WTC11 (cell line): ENCODE data around the gene TMEM231. TPM values are rescaled to one million over a fixed set of nuclear protein-coding genes. Genes with fewer than 3 reads are reported as not detected.

Source experiments
- ATAC-seq: fragments of 200-7000 bp; cut with Tn5 transposase; 2 replicates; pipeline ENCODE4 v1.10.0; 2021; ENCODE audit warnings: mild to moderate bottlenecking, moderate library complexity
- CTCF ChIA-PET: fragments of 300-600 bp; sonication (Branson Sonifier 250); formaldehyde crosslinking; loops from one replicate; lab custom pipeline; 2021; ENCODE audit warnings: antibody characterized with exemption; lab: Charles Lee
- POLR2A ChIA-PET: fragments of 350-600 bp; sonication (Branson Sonifier 250); formaldehyde crosslinking; loops from one replicate; lab custom pipeline; 2021; ENCODE audit warnings: antibody characterized with exemption; lab: Charles Lee
- DNase-seq: peaks from one replicate; pipeline ENCODE4 v3.0.0; 2021; ENCODE audit warnings: low spot score
- H3K27ac Mint-ChIP-seq: 2 replicates; pipeline ENCODE4 v1.8.0; 2021; ENCODE audit warnings: mixed read lengths
- H3K27me3 Mint-ChIP-seq: 2 replicates; pipeline ENCODE4 v1.8.0; 2021; ENCODE audit warnings: low read depth, mild to moderate bottlenecking, moderate library complexity, mixed read lengths
- H3K36me3 Mint-ChIP-seq: 2 replicates; pipeline ENCODE4 v1.8.0; 2021; ENCODE audit warnings: mixed read lengths
- H3K4me1 Mint-ChIP-seq: 2 replicates; pipeline ENCODE4 v1.8.0; 2022; ENCODE audit warnings: mixed read lengths
- H3K4me3 Mint-ChIP-seq: 2 replicates; pipeline ENCODE4 v1.8.0; 2021; ENCODE audit warnings: mild to moderate bottlenecking, moderate library complexity, mixed read lengths
- H3K9me3 Mint-ChIP-seq: 2 replicates; pipeline ENCODE4 v1.8.0; 2021; ENCODE audit warnings: mixed read lengths
- AFF4 ChIP-seq: sonication (generic); formaldehyde crosslinking; IDR thresholded peaks from 2 replicates; pipeline ENCODE4 v1.8.1; 2023; ENCODE audit warnings: mild to moderate bottlenecking, missing genetic modification reagents, borderline replicate concordance
- ATF1 ChIP-seq: sonication (generic); formaldehyde crosslinking; IDR thresholded peaks from 2 replicates; pipeline ENCODE4 v1.8.1; 2023; ENCODE audit warnings: mild to moderate bottlenecking, moderate library complexity, missing genetic modification reagents
- CREM ChIP-seq: sonication (generic); formaldehyde crosslinking; IDR thresholded peaks from 2 replicates; pipeline ENCODE4 v1.8.1; 2022; ENCODE audit warnings: mild to moderate bottlenecking, missing genetic modification reagents, moderate library complexity
- EMX1 ChIP-seq: fragments of 250-450 bp; sonication (Bioruptor Pico); IDR thresholded peaks from 2 replicates; pipeline ENCODE4 v1.8.0; 2021; ENCODE audit warnings: mild to moderate bottlenecking
- FOXJ3 ChIP-seq: sonication (generic); formaldehyde crosslinking; IDR thresholded peaks from 2 replicates; pipeline ENCODE4 v1.9.0; 2021; ENCODE audit warnings: missing genetic modification reagents, mild to moderate bottlenecking, borderline replicate concordance
- FOXP1 ChIP-seq: sonication (generic); formaldehyde crosslinking; IDR thresholded peaks from 2 replicates; pipeline ENCODE4 v1.8.0; 2022; ENCODE audit warnings: missing genetic modification reagents, mild to moderate bottlenecking, moderate library complexity, borderline replicate concordance
- MAX ChIP-seq: sonication (generic); formaldehyde crosslinking; IDR thresholded peaks from 2 replicates; pipeline ENCODE4 v1.8.0; 2022; ENCODE audit warnings: mild to moderate bottlenecking, missing genetic modification reagents
- NR1H2 ChIP-seq: sonication (generic); formaldehyde crosslinking; IDR thresholded peaks from 2 replicates; pipeline ENCODE4 v1.9.0; 2021; ENCODE audit warnings: mild to moderate bottlenecking, moderate library complexity, missing genetic modification reagents
- PRDM15 ChIP-seq: sonication (generic); formaldehyde crosslinking; IDR thresholded peaks from 2 replicates; pipeline ENCODE4 v1.8.0; 2022; ENCODE audit warnings: missing genetic modification reagents
- RELA ChIP-seq: sonication (generic); formaldehyde crosslinking; IDR thresholded peaks from 2 replicates; pipeline ENCODE4 v1.8.1; 2022; ENCODE audit warnings: missing genetic modification reagents, mild to moderate bottlenecking, borderline replicate concordance
- TCF7 ChIP-seq: sonication (generic); formaldehyde crosslinking; IDR thresholded peaks from 2 replicates; pipeline ENCODE4 v1.8.0; 2022; ENCODE audit warnings: mild to moderate bottlenecking, low read depth, missing genetic modification reagents, moderate library complexity
- USF1 ChIP-seq: sonication (generic); formaldehyde crosslinking; IDR thresholded peaks from 2 replicates; pipeline ENCODE4 v1.8.0; 2022; ENCODE audit warnings: mild to moderate bottlenecking, missing genetic modification reagents
- ZBTB21 ChIP-seq: sonication (generic); formaldehyde crosslinking; IDR thresholded peaks from 2 replicates; pipeline ENCODE4 v1.8.1; 2023; ENCODE audit warnings: mild to moderate bottlenecking, missing genetic modification reagents, borderline replicate concordance
- ZNF219 ChIP-seq: sonication (generic); formaldehyde crosslinking; IDR thresholded peaks from 2 replicates; pipeline ENCODE4 v1.8.0; 2023; ENCODE audit warnings: missing genetic modification reagents, mild to moderate bottlenecking, borderline replicate concordance
- ZNF281 ChIP-seq: sonication (generic); formaldehyde crosslinking; IDR thresholded peaks from 2 replicates; pipeline ENCODE4 v1.8.0; 2023; ENCODE audit warnings: mild to moderate bottlenecking, missing genetic modification reagents
- ZNF512 ChIP-seq: sonication (generic); formaldehyde crosslinking; IDR thresholded peaks from 2 replicates; pipeline ENCODE4 v1.8.1; 2022; ENCODE audit warnings: missing genetic modification reagents, borderline replicate concordance
- ZNF671 ChIP-seq: fragments of 250-450 bp; sonication (Bioruptor Pico); IDR thresholded peaks from 2 replicates; pipeline ENCODE4 v1.8.0; 2021; ENCODE audit warnings: mild to moderate bottlenecking
- total RNA-seq: library from RNA; stranded (reverse); gene quantifications from 3 replicates; pipeline ENCODE4 v1.2.3, GENCODE V29; 2021

TMEM231 gene
- total RNA-seq, 1 experiment from 2014 or later: 12.0 TPM

- no peaks in the 10 kb centered on the region for H3K36me3 Mint-ChIP-seq
Observed at GRCh38 chr16:75529959-75530358, 26.1 kb downstream of the TMEM231 start.

More at GRCh38 chr16:75529959-75530358, 26.1 kb downstream of the TMEM231 start:
- Mint-ChIP-seq H3K4me1 (no peaks in the 10 kb centered on the region), H3K4me3 (no peak overlapping the region), H3K27me3 (no peaks in the 10 kb centered on the region), H3K27ac (no peak overlapping the region), H3K9me3 (peaks cover 5% of the 10 kb centered on the region; the same call in 1 of the 2 replicates)
- CTCF ChIA-PET: no interaction called here
- DNase-seq: no peak
- no peak for ATAC-seq
- TF ChIP-seq FOXP1 (no peak), ATF1 (CRISPR knock-in tag) (no peak), FOXJ3 (CRISPR knock-in tag) (no peak), EMX1 (CRISPR knock-in tag) (no peak), AFF4 (CRISPR knock-in tag) (no peak), ZNF219 (CRISPR knock-in tag) (no peak), CREM (CRISPR knock-in tag) (no peak), MAX (CRISPR knock-in tag) (no peak), ZNF281 (no peak), USF1 (CRISPR knock-in tag) (no peak), PRDM15 (no peak), ZNF671 (no peak), ZNF512 (CRISPR knock-in tag) (no peak), ZBTB21 (no peak), TCF7 (CRISPR knock-in tag) (no peak), NR1H2 (CRISPR knock-in tag) (no peak), RELA (no peak)
- POLR2A ChIA-PET: no interaction called here
